WTC11 (cell line): Measurements from ENCODE around the gene NAT16.

ENCODE experiments used
- CBFB ChIP-seq: sonication (generic); formaldehyde crosslinking; IDR thresholded peaks from 2 replicates; pipeline ENCODE4 v1.8.1; 2022; ENCODE audit warnings: mild to moderate bottlenecking, low read depth, missing genetic modification reagents
- FOXJ3 ChIP-seq: sonication (generic); formaldehyde crosslinking; IDR thresholded peaks from 2 replicates; pipeline ENCODE4 v1.9.0; 2021; ENCODE audit warnings: missing genetic modification reagents, mild to moderate bottlenecking, borderline replicate concordance
- FOXK1 ChIP-seq: sonication (generic); formaldehyde crosslinking; IDR thresholded peaks from 2 replicates; pipeline ENCODE4 v1.8.0; 2022; ENCODE audit warnings: mild to moderate bottlenecking, moderate library complexity, missing genetic modification reagents
- ZBTB21 ChIP-seq: sonication (generic); formaldehyde crosslinking; IDR thresholded peaks from 2 replicates; pipeline ENCODE4 v1.8.1; 2023; ENCODE audit warnings: mild to moderate bottlenecking, missing genetic modification reagents, borderline replicate concordance
- TF ChIP-seq, protein P1 (sequence below): fragments of 200-600 bp; IDR thresholded peaks from 2 replicates; pipeline ENCODE4 v1.8.0; 2022; ENCODE audit warnings: antibody characterized with exemption
- TF ChIP-seq, protein P2 (sequence below): sonication (generic); formaldehyde crosslinking; conservative IDR thresholded peaks from 2 replicates; pipeline ENCODE4 v1.8.1; 2023; ENCODE audit warnings: mild to moderate bottlenecking, low read depth, missing genetic modification reagents, moderate library complexity
- TF ChIP-seq, protein P3 (sequence below): sonication (generic); formaldehyde crosslinking; IDR thresholded peaks from 2 replicates; pipeline ENCODE4 v1.8.1; 2023; ENCODE audit warnings: mild to moderate bottlenecking, missing genetic modification reagents, moderate library complexity
- TF ChIP-seq, protein P4 (sequence below): sonication (generic); formaldehyde crosslinking; IDR thresholded peaks from 2 replicates; pipeline ENCODE4 v1.8.0; 2022; ENCODE audit warnings: mild to moderate bottlenecking, missing genetic modification reagents

DNA sequence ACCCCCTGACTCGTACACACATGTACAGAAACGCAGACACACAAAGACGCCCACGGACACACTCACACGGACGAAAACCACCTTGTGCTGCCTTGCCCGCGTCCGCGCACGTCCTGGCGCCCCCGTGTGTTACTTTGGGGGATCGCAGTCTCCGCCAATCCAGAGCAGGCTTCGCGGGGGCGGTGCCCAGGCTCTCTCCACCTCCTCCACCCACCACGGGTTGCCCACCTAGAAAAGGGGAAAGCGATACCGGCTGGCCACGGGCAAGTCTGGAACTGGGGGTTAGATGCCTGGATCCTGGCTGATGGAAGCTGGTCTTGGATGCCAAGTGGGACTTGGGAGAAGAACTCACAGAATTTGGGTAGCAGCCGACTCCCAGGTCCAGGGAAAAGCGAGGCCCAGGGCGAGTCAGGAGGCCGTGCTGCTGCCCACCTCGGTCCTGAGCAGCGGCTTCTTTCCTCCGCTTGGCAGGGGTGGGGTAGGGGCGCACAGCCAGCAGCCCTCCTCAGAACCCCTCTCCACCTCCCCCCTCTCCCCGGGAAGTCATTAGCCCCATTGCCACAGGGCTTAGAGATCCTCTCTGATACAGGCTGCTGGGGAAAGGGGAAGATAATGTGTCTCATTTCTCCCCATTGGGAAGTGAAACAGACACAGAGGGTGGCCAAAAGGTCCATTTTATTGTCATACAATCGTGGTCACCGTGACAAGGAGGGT is 10.1 kb downstream of the NAT16 start:
- TF ChIP-seq, protein P1, sequence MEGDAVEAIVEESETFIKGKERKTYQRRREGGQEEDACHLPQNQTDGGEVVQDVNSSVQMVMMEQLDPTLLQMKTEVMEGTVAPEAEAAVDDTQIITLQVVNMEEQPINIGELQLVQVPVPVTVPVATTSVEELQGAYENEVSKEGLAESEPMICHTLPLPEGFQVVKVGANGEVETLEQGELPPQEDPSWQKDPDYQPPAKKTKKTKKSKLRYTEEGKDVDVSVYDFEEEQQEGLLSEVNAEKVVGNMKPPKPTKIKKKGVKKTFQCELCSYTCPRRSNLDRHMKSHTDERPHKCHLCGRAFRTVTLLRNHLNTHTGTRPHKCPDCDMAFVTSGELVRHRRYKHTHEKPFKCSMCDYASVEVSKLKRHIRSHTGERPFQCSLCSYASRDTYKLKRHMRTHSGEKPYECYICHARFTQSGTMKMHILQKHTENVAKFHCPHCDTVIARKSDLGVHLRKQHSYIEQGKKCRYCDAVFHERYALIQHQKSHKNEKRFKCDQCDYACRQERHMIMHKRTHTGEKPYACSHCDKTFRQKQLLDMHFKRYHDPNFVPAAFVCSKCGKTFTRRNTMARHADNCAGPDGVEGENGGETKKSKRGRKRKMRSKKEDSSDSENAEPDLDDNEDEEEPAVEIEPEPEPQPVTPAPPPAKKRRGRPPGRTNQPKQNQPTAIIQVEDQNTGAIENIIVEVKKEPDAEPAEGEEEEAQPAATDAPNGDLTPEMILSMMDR, result peak; percentile 95
- TF ChIP-seq, protein P2, sequence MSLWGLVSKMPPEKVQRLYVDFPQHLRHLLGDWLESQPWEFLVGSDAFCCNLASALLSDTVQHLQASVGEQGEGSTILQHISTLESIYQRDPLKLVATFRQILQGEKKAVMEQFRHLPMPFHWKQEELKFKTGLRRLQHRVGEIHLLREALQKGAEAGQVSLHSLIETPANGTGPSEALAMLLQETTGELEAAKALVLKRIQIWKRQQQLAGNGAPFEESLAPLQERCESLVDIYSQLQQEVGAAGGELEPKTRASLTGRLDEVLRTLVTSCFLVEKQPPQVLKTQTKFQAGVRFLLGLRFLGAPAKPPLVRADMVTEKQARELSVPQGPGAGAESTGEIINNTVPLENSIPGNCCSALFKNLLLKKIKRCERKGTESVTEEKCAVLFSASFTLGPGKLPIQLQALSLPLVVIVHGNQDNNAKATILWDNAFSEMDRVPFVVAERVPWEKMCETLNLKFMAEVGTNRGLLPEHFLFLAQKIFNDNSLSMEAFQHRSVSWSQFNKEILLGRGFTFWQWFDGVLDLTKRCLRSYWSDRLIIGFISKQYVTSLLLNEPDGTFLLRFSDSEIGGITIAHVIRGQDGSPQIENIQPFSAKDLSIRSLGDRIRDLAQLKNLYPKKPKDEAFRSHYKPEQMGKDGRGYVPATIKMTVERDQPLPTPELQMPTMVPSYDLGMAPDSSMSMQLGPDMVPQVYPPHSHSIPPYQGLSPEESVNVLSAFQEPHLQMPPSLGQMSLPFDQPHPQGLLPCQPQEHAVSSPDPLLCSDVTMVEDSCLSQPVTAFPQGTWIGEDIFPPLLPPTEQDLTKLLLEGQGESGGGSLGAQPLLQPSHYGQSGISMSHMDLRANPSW (CRISPR knock-in tag), result no peak
- no peak for TF ChIP-seq CBFB (CRISPR knock-in tag)
- TF ChIP-seq, protein P3, sequence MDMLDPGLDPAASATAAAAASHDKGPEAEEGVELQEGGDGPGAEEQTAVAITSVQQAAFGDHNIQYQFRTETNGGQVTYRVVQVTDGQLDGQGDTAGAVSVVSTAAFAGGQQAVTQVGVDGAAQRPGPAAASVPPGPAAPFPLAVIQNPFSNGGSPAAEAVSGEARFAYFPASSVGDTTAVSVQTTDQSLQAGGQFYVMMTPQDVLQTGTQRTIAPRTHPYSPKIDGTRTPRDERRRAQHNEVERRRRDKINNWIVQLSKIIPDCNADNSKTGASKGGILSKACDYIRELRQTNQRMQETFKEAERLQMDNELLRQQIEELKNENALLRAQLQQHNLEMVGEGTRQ (CRISPR knock-in tag), result no peak
- TF ChIP-seq, protein P4, sequence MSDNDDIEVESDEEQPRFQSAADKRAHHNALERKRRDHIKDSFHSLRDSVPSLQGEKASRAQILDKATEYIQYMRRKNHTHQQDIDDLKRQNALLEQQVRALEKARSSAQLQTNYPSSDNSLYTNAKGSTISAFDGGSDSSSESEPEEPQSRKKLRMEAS (CRISPR knock-in tag), result no peak
- no peak for TF ChIP-seq FOXK1 (CRISPR knock-in tag)
- no peak for TF ChIP-seq ZBTB21 (CRISPR knock-in tag)
- no peak for TF ChIP-seq FOXJ3 (CRISPR knock-in tag)
